GM12891 (cell line): ENCODE results near the gene P2RY13.

ENCODE experiments used
- DNase-seq: peaks from one replicate; pipeline ENCODE4 v3.0.0; 2011; ENCODE audit warnings: low spot score; ENCODE audit not compliant: insufficient read length
- FAIRE-seq: peaks from 2 replicates; lab custom pipeline; 2011; peaks lifted over from hg19 to GRCh38; lab: Jason Lieb, UNC
- PAX5 ChIP-seq: IDR thresholded peaks from 2 replicates; pipeline ENCODE4 v1.6.1; 2011; ENCODE audit warnings: low read length, moderate library complexity, mild to moderate bottlenecking; ENCODE audit not compliant: insufficient read depth, severe bottlenecking
- POLR2A ChIP-seq: IDR thresholded peaks from 2 replicates; pipeline ENCODE4 v1.6.1; 2011; ENCODE audit warnings: low read depth, low read length, control low read depth
- POLR2AphosphoS5 ChIP-seq: IDR thresholded peaks from 2 replicates; pipeline ENCODE4 v1.6.1; 2011; ENCODE audit warnings: low read depth, low read length, control low read depth
- POU2F2 ChIP-seq: IDR thresholded peaks from 2 replicates; pipeline ENCODE4 v1.6.1; 2011; ENCODE audit warnings: low read depth, mild to moderate bottlenecking, control low read depth, low read length, moderate library complexity
- SPI1 ChIP-seq: IDR thresholded peaks from 2 replicates; pipeline ENCODE4 v1.6.1; 2011; ENCODE audit warnings: low read depth, low read length, control low read depth
- TAF1 ChIP-seq: IDR thresholded peaks from 2 replicates; pipeline ENCODE4 v1.6.1; 2011; ENCODE audit warnings: low read depth, low read length, control low read depth

P2RY13 gene

GRCh38 chr3:151312972-151313371 is 16.4 kb downstream of the P2RY13 start:
- TF ChIP-seq POLR2A (no peak), PAX5 (no peak), POU2F2 (no peak), POLR2AphosphoS5 (no peak), TAF1 (no peak), SPI1 (no peak)
- FAIRE-seq (no peak), DNase-seq (no peak)

- FAIRE-seq, result no peak
- TF ChIP-seq POLR2A (no peak), POU2F2 (no peak), SPI1 (no peak), PAX5 (no peak), TAF1 (no peak), POLR2AphosphoS5 (no peak)
Measured at GRCh38 chr3:151309566-151309965, 19.8 kb downstream of the P2RY13 start.

GRCh38 chr3:151307583-151308488 is 21.5 kb downstream of the P2RY13 start:
- no peak for FAIRE-seq

More at GRCh38 chr3:151309566-151309965, 19.8 kb downstream of the P2RY13 start:
- no peak for DNase-seq

GRCh38 chr3:151307131-151307530 is 22.2 kb downstream of the P2RY13 start:
- TF ChIP-seq POU2F2 (no peak), TAF1 (no peak), PAX5 (no peak), POLR2AphosphoS5 (no peak), SPI1 (no peak), POLR2A (no peak)
- FAIRE-seq (no peak), DNase-seq (no peak)

More at GRCh38 chr3:151307583-151308488, 21.5 kb downstream of the P2RY13 start:
- no peak for TF ChIP-seq SPI1
- no peak for TF ChIP-seq POLR2A
- no peak for TF ChIP-seq PAX5
- TF ChIP-seq POLR2AphosphoS5, result no peak
- TF ChIP-seq TAF1, result no peak
- no peak for TF ChIP-seq POU2F2
- DNase-seq, result no peak

- TF ChIP-seq TAF1 (no peak), PAX5 (no peak)
- FAIRE-seq (no peak), DNase-seq (no peak)
Measured at GRCh38 chr3:151306168-151306810, 23.1 kb downstream of the P2RY13 start.

- no peak for DNase-seq
- TF ChIP-seq POU2F2 (no peak), TAF1 (no peak), SPI1 (no peak), POLR2A (no peak), POLR2AphosphoS5 (no peak), PAX5 (no peak)
- FAIRE-seq, result no peak
Measured at GRCh38 chr3:151305775-151306151, 23.6 kb downstream of the P2RY13 start.

GRCh38 chr3:151305060-151305774 is 24.1 kb downstream of the P2RY13 start:
- DNase-seq (no peak), FAIRE-seq (no peak)

GRCh38 chr3:151303751-151304150 is 25.6 kb downstream of the P2RY13 start:
- DNase-seq (no peak), FAIRE-seq (no peak)
- TF ChIP-seq PAX5 (no peak), POU2F2 (no peak), SPI1 (no peak), POLR2A (no peak), TAF1 (no peak), POLR2AphosphoS5 (no peak)

More at GRCh38 chr3:151305060-151305774, 24.1 kb downstream of the P2RY13 start:
- TF ChIP-seq POU2F2, result no peak
- no peak for TF ChIP-seq TAF1
- TF ChIP-seq PAX5, result no peak
- no peak for TF ChIP-seq SPI1
- no peak for TF ChIP-seq POLR2A
- no peak for TF ChIP-seq POLR2AphosphoS5

- DNase-seq (no peak), FAIRE-seq (no peak)
- TF ChIP-seq POLR2A (no peak), POLR2AphosphoS5 (no peak), SPI1 (no peak), TAF1 (no peak)
Measured at GRCh38 chr3:151301787-151302186, 27.6 kb downstream of the P2RY13 start.

GRCh38 chr3:151300539-151300938 is 28.8 kb downstream of the P2RY13 start:
- FAIRE-seq (no peak), DNase-seq (no peak)
- no peak for TF ChIP-seq TAF1
- TF ChIP-seq SPI1, result no peak
- TF ChIP-seq PAX5, result no peak
- no peak for TF ChIP-seq POLR2AphosphoS5
